SU-DHL-6 (cell line): ENCODE measurements around the gene ACTL6B.

ENCODE experiments used
- H2AFZ ChIP-seq: fragments of 200-600 bp; sonication (generic); 2 replicates; pipeline ENCODE4 v1.6.1; 2014; ENCODE audit warnings: low read depth, mild to moderate bottlenecking, moderate library complexity, mixed read lengths, antibody characterized with exemption, low read length; ENCODE audit not compliant: severe bottlenecking
- H3F3A ChIP-seq: fragments of 200-600 bp; shearing (Covaris generic); 2 replicates; pipeline ENCODE4 v1.6.0; 2016; ENCODE audit warnings: antibody characterized with exemption, mild to moderate bottlenecking; ENCODE audit not compliant: insufficient read depth
- H3K27ac ChIP-seq: fragments of 200-600 bp; sonication (generic); 2 replicates; pipeline ENCODE4 v1.5.1; 2016; ENCODE audit warnings: low read depth, mild to moderate bottlenecking, low read length, moderate library complexity, mixed read lengths
- H3K27me3 ChIP-seq: fragments of 200-600 bp; sonication (generic), shearing (Covaris generic); 2 replicates; pipeline ENCODE4 v1.6.0; 2014; ENCODE audit warnings: mild to moderate bottlenecking, low read length
- H3K36me3 ChIP-seq: fragments of 200-600 bp; sonication (generic); 2 replicates; pipeline ENCODE4 v1.6.1; 2014; ENCODE audit warnings: mild to moderate bottlenecking, low read length, mixed read lengths
- H3K4me2 ChIP-seq: fragments of 300-600, 200-600 bp; shearing (Covaris generic), sonication (generic); 2 replicates; pipeline ENCODE4 v1.6.0; 2014; ENCODE audit warnings: low read length, low read depth, mild to moderate bottlenecking; ENCODE audit not compliant: poor library complexity, severe bottlenecking
- H3K4me3 ChIP-seq: fragments of 200-600 bp; sonication (generic); 2 replicates; pipeline ENCODE4 v1.5.1; 2014; ENCODE audit warnings: antibody characterized with exemption, low read length, mild to moderate bottlenecking, mixed read lengths; ENCODE audit not compliant: insufficient read depth, poor library complexity, severe bottlenecking
- H3K79me2 ChIP-seq: fragments of 200-600 bp; sonication (generic); 2 replicates; pipeline ENCODE4 v1.6.1; 2014; ENCODE audit warnings: mild to moderate bottlenecking, low read length, moderate library complexity; ENCODE audit not compliant: insufficient read depth
- H3K9ac ChIP-seq: fragments of 200-600 bp; sonication (generic); 2 replicates; pipeline ENCODE4 v1.7.0; 2014; ENCODE audit warnings: mild to moderate bottlenecking, low read length
- H3K9me2 ChIP-seq: fragments of 200-600 bp; sonication (generic); replicated peaks from 2 replicates; pipeline ENCODE4 v1.6.1; 2014; ENCODE audit warnings: low read length; ENCODE audit not compliant: insufficient read depth
- H3K9me3 ChIP-seq: fragments of 200-600 bp; sonication (generic); 2 replicates; pipeline ENCODE4 v1.6.1; 2014; ENCODE audit warnings: low read length, mixed read lengths; ENCODE audit not compliant: insufficient read depth
- H4K20me1 ChIP-seq: fragments of 200-600 bp; sonication (generic); 2 replicates; pipeline ENCODE4 v1.6.1; 2014; ENCODE audit warnings: low read depth, mild to moderate bottlenecking, antibody characterized with exemption, low read length, moderate library complexity, mixed read lengths
- EZH2phosphoT487 ChIP-seq: fragments of 200-600 bp; sonication (generic), shearing (Covaris generic); conservative IDR thresholded peaks from 2 replicates; pipeline ENCODE4 v1.6.1; 2018; ENCODE audit warnings: mild to moderate bottlenecking, antibody characterized with exemption, low read length, moderate library complexity, mixed read lengths
- TF ChIP-seq, protein P1 (sequence below): fragments of 200-600 bp; sonication (generic); IDR thresholded peaks from one replicate; pipeline ENCODE4 v1.5.1; 2017; ENCODE audit warnings: antibody characterized with exemption, mild to moderate bottlenecking, low read length, moderate library complexity; ENCODE audit not compliant: insufficient read depth, poor library complexity, severe bottlenecking

Gene ACTL6B

DNA sequence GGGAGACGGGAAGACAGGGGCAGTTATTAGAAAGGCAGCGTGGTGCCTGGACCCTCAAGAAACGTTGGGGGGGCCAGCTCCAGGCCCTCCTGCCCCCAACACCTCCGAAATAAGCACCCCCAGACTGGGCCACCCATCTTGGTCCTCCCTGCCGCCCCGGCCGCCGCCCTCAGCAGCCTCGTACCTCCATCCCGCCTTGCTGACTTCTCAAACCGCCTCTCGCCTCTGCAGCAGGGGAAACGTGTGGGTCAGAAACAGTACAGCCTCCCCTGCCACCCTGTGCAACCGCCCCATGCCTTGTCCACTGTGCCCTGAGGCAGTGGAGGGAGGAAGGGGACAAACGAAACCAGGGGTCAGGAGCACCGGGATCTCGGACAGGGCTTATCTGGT, 30.6 kb upstream of the ACTL6B start:
- peaks cover 29% of the 10 kb centered on the region for H3K79me2 ChIP-seq
- TF ChIP-seq, protein P1, sequence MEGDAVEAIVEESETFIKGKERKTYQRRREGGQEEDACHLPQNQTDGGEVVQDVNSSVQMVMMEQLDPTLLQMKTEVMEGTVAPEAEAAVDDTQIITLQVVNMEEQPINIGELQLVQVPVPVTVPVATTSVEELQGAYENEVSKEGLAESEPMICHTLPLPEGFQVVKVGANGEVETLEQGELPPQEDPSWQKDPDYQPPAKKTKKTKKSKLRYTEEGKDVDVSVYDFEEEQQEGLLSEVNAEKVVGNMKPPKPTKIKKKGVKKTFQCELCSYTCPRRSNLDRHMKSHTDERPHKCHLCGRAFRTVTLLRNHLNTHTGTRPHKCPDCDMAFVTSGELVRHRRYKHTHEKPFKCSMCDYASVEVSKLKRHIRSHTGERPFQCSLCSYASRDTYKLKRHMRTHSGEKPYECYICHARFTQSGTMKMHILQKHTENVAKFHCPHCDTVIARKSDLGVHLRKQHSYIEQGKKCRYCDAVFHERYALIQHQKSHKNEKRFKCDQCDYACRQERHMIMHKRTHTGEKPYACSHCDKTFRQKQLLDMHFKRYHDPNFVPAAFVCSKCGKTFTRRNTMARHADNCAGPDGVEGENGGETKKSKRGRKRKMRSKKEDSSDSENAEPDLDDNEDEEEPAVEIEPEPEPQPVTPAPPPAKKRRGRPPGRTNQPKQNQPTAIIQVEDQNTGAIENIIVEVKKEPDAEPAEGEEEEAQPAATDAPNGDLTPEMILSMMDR = no peak
- no peak for TF ChIP-seq EZH2phosphoT487
- H2AFZ ChIP-seq = no peak overlapping the region
- H3F3A ChIP-seq = no peaks in the 10 kb centered on the region
- peaks cover 4% of the 10 kb centered on the region; the same call in 1 of the 2 replicates for H4K20me1 ChIP-seq
- no peak overlapping the region for H3K4me2 ChIP-seq
- H3K4me3 ChIP-seq = no peak overlapping the region
- H3K9ac ChIP-seq = no peak overlapping the region
- H3K27me3 ChIP-seq = no peaks in the 10 kb centered on the region
- no peak overlapping the region for H3K27ac ChIP-seq
- no peaks in the 10 kb centered on the region for H3K9me3 ChIP-seq
- H3K9me2 ChIP-seq = no peaks in the 10 kb centered on the region
- no peaks in the 10 kb centered on the region for H3K36me3 ChIP-seq

- no peaks in the 10 kb centered on the region for H3K36me3 ChIP-seq
- H4K20me1 ChIP-seq = peaks cover 4% of the 10 kb centered on the region; the same call in 1 of the 2 replicates
These were observed 30.1 kb upstream of the ACTL6B start for GRCh38 chr7:100686201-100686821.

DNA sequence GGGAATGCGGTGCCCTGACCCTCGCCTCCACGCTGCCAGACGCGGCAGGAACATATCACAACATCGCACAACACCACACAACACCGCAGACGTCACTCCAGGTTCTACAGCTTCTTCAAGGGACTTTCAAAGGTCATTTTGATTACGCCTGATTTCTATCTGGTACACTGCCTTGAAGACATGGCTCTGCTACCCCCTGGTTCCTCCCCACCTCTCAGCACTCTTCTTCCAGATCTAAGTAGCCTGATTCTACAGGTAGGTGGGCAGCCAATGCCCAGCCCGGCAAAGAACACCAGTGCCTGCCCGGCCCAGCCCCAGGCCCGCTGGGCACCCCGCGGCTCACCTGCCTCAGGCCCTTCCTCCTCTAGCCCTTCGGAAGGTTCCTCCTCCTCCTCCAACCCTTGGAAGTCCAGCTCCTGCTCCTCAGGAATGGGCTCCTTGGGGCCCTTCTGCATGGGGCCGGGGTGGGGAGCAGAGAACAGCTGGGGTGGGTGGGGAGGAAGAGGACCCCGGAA, 29.4 kb upstream of the ACTL6B start:
- Histone ChIP-seq H3K27ac (no peak overlapping the region), H3K27me3 (no peaks in the 10 kb centered on the region), H2AFZ (no peak overlapping the region), H4K20me1 (peaks cover 4% of the 10 kb centered on the region; the same call in 1 of the 2 replicates), H3K36me3 (no peaks in the 10 kb centered on the region), H3K9me2 (no peaks in the 10 kb centered on the region), H3K9ac (no peak overlapping the region), H3K4me3 (no peak overlapping the region), H3K79me2 (peaks cover 22% of the 10 kb centered on the region), H3K4me2 (no peak overlapping the region), H3K9me3 (no peaks in the 10 kb centered on the region), H3F3A (peaks cover 9% of the 10 kb centered on the region)
- TF ChIP-seq, protein P1 = no peak
- no peak for TF ChIP-seq EZH2phosphoT487

More at GRCh38 chr7:100686201-100686821, 30.1 kb upstream of the ACTL6B start:
- Histone ChIP-seq H3K9ac (no peak overlapping the region), H3K27me3 (no peaks in the 10 kb centered on the region), H3F3A (peaks cover 3% of the 10 kb centered on the region), H3K9me2 (no peaks in the 10 kb centered on the region), H3K4me2 (no peak overlapping the region), H2AFZ (no peak overlapping the region), H3K9me3 (no peaks in the 10 kb centered on the region), H3K27ac (no peak overlapping the region), H3K4me3 (no peak overlapping the region), H3K79me2 (peaks cover 28% of the 10 kb centered on the region)
- no peak for TF ChIP-seq EZH2phosphoT487
- TF ChIP-seq, protein P1 = no peak
